GM06990 (cell line): ENCODE measurements around the gene EMC7.

Experiments used
- DNase-seq: peaks from one replicate; pipeline ENCODE4 v3.0.0-alpha.2; 2011; ENCODE audit not compliant: insufficient read length; ENCODE audit errors: extremely low read depth
- H3K27me3 ChIP-seq: replicated peaks from 2 replicates; pipeline ENCODE4 v1.6.0; 2011; ENCODE audit warnings: low read length; ENCODE audit not compliant: control insufficient read depth, insufficient read depth
- H3K36me3 ChIP-seq: 2 replicates; pipeline ENCODE4 v1.5.1; 2011; ENCODE audit warnings: low read length; ENCODE audit not compliant: control insufficient read depth, insufficient read depth
- H3K4me3 ChIP-seq: replicated peaks from 2 replicates; pipeline ENCODE4 v1.5.1; 2011; ENCODE audit warnings: low read depth, mild to moderate bottlenecking, control low read depth, low read length
- CTCF ChIP-seq: IDR thresholded peaks from 2 replicates; pipeline ENCODE4 v1.5.1; 2011; ENCODE audit warnings: low read length, control low read depth, mild to moderate bottlenecking, inconsistent platforms; ENCODE audit not compliant: insufficient read depth, poor library complexity, severe bottlenecking

The EMC7 gene

DNA sequence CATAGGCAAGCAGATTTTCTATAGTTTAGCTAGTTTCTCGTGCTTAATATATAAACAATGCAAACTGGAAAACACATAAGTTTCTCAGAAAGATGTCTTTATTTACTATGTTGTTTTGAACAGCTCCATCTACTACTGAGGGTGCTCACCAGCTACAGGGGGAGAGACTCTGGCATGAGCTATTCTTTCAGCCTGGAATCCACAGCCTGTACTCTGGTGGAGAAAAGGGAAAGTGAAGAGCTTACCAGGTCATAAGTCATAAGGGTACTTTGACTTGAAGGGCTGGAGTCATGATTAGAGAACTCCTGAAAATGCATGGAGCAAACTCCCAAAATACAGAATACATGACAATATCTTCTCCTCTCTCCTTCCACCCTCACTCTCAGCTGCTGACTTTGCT, 58.3 kb downstream of the EMC7 start:
- no peak for DNase-seq
- H3K36me3 ChIP-seq = no peaks in the 10 kb centered on the region
- H3K27me3 ChIP-seq = no peaks in the 10 kb centered on the region
- no peak for TF ChIP-seq CTCF
- H3K4me3 ChIP-seq = no peak overlapping the region

- peak; percentile 36 for DNase-seq
- no peak for TF ChIP-seq CTCF
- no peaks in the 10 kb centered on the region for H3K36me3 ChIP-seq
- H3K27me3 ChIP-seq = no peaks in the 10 kb centered on the region
- H3K4me3 ChIP-seq = peak overlapping the region; percentile 95
Observed at GRCh38 chr15:34039790-34040113, 61.9 kb downstream of the EMC7 start.

- Histone ChIP-seq H3K36me3 (no peaks in the 10 kb centered on the region), H3K4me3 (peak within 1 kb of the TSS; percentile 95), H3K27me3 (no peaks in the 10 kb centered on the region)
- TF ChIP-seq CTCF = no peak
- DNase-seq = peak; percentile 76
Observed at GRCh38 chr15:34038871-34039789, 62.5 kb downstream of the EMC7 start, which contains the start of gene AVEN. Gene AVEN (minus strand): TSS chr15:34039204. CDS start chr15:34039046, 158 bp downstream.

DNA sequence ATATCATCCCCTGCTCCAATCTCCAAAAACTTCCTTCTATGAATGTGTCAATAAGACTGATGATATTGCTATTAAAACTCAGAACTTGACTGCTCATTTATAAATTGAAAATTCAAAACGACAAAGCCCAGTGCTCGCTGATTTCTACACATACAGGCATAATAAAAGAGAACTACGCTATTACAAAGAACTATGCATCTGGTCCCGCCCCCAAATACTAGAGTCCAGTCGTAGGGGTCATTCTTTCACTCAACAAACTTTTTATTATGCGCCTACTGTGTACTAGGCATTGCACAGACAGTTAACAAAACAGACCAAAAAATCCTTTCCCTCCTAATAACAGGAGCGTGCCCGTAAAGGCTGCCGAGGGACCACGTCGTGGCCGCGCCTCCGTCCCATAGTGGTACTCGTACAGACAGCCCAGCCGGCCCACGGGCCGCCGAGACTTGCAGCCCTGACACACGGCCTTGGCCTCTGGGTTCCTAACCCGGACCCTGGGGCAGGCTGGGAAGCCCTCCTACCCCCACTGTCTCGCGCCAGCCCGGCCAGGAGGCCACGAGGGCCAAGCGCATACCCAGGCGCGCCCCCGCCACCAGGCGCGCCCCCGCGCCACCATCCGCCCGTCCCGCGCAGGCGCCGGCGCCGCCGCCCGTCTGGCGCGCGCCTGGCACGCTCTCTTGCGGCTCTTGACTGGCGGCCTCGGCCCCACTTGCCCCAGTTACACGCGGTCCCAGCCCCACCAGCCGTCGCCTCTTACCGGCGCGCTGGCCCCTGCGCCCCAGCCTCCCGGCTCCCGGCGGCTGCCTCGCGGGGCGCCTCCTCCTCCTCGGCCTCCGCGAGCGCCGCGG, 63.4 kb downstream of the EMC7 start:
- TF ChIP-seq CTCF = no peak
- H3K27me3 ChIP-seq = no peaks in the 10 kb centered on the region
- H3K4me3 ChIP-seq = peak overlapping the region; percentile 95
- DNase-seq = peak; percentile 87
- no peaks in the 10 kb centered on the region for H3K36me3 ChIP-seq
